ENCODE results near the gene COX4I2.
"Not testable (repeated sequence)": the region's sequence is repeated elsewhere in the genome, so short reads cannot be mapped to it uniquely, and the experiment has no call there.

COX4I2 gene

DNA sequence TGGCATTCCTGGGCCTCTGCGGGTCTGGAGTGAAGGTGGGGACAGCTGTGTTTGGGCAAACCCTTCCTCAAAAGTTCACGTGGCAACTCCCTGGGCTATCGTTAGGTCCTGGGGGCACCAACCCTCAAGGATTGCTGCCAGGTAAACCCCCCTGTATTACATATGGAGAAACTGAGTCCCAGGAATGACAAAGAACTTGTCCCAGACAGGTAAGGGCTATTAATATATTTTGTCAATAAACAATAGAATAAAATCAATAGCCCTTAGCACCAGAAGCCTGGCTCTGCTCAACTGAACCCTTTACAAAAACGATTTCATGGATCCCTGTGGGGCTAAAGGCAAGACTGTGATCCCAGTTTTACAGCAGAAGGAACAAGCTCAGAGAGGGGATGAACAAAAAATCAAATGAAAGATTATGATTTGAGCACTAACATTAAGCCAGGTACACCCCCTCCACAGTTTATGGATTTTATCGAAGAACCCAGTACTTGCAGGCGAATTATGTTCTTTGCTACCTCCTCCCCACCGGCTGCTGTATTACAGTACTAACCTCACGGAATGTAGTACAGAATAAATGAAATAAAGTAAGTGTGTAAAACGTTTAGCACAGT, 30.0 kb upstream of the COX4I2 start:
- DNase-seq: peak in 1 of 2 experiments; percentile 71

DNA sequence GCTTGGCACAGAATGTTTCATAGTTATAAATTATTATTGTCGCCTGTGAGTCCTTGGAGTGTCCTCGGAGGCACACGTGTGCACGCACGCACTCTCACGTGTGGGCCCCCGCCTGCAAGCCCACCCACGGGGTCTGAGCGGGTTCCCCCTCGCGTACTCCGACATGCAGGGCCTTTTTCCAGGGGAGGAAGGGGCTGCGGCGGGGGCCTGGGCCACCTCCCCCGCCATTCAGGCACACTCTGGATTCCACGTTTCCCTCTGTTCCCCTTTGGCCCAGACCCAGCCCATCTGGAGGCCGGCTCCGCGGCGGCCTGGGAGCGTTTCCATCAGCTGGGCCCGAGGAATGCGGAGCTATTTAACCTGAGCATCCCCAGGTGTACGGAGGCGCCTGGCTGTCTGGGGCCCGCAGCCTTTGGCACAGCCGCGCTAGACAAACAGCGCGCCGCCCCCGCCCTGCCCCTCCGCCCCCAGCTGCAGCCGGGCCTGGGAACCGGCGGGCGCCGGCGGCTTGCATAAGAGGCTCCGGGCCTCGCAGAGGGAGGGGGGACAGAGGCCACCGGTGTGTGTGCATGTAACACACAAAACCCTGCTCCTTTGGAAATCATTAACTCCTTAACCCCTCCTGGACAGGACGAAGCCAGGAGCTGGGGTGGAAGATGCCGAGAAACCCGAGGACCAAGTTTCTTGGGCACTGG, 29.3 kb upstream of the COX4I2 start:
- peak; percentile 91 to 97 for DNase-seq

- DNase-seq: not testable (repeated sequence)
Measured at GRCh38 chr20:31612271-31612640, 25.5 kb upstream of the COX4I2 start.

- no peak for DNase-seq
Measured at GRCh38 chr20:31615416-31615815, 22.3 kb upstream of the COX4I2 start.

DNA sequence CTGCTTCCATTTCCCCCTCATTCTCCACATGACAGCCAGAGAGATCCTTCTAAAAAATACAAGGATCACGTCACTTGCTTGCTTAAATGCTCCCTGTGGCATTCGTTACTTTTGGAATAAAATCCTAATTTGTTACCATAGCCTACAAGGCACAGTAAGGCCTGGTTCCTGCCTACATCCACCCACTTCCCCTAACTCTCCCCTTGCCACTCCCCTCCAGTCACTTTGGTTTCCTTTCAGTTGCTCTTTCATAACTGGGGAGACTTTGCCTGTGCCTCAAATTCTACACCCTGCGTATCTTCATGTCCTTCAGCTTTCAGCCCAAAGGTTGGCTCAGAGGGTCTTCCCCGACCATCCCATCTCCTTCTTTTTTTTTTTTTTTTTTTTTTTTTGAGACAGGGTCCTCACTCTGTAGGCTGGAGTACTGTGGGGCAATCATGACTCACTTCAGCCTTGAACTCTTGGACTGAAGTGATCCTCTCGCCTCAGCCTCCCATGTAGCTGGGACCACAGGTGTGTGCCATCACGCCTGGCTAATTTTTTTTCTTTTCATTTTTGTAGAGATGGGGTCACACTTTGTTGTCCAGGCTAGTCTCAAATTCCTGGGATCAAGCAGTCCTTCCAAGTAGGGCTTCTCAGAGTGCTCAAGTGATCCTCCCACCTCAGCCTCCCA, 20.1 kb upstream of the COX4I2 start:
- DNase-seq: no peak

GRCh38 chr20:31620246-31620645, 17.5 kb upstream of the COX4I2 start:
- DNase-seq: no peak

DNA sequence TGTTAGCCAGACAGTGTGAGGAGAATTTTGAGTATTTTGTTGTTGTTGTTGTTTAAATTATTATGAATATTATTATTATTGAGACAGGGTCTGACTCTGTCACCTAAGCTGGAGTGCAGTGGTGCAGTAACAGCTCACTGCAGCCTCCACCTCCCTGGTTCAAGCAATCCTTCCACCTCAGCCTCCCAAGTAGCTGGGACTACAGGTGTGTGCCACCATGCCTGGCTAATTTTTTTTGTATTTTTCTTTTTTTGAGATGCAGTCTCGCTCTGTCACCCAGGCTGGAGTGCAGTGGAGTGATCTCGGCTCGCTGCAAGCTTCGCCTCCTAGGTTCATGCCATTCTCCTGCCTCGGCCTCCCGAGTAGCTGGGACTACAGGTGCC, 14.6 kb upstream of the COX4I2 start:
- not testable (repeated sequence) for DNase-seq

GRCh38 chr20:31626534-31626933, 11.2 kb upstream of the COX4I2 start:
- DNase-seq: not testable (repeated sequence)

DNA sequence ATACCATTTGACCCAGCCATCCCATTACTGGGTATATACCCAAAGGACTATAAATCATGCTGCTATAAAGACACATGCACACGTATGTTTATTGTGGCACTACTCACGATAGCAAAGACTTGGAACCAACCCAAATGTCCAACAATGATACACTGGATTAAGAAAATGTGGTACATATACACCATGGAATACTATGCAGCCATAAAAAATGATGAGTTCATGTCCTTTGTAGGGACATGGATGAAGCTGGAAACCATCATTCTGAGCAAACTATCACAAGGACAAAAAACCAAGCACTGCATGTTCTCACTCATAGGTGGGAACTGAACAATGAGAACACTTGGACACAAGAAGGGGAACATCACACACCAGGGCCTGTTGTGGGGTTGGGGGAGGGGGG, 9.7 kb upstream of the COX4I2 start:
- not testable (repeated sequence) for DNase-seq

GRCh38 chr20:31630187-31630790, 7.4 kb upstream of the COX4I2 start:
- peak in 1 of 2 experiments; percentile 32 for DNase-seq

DNA sequence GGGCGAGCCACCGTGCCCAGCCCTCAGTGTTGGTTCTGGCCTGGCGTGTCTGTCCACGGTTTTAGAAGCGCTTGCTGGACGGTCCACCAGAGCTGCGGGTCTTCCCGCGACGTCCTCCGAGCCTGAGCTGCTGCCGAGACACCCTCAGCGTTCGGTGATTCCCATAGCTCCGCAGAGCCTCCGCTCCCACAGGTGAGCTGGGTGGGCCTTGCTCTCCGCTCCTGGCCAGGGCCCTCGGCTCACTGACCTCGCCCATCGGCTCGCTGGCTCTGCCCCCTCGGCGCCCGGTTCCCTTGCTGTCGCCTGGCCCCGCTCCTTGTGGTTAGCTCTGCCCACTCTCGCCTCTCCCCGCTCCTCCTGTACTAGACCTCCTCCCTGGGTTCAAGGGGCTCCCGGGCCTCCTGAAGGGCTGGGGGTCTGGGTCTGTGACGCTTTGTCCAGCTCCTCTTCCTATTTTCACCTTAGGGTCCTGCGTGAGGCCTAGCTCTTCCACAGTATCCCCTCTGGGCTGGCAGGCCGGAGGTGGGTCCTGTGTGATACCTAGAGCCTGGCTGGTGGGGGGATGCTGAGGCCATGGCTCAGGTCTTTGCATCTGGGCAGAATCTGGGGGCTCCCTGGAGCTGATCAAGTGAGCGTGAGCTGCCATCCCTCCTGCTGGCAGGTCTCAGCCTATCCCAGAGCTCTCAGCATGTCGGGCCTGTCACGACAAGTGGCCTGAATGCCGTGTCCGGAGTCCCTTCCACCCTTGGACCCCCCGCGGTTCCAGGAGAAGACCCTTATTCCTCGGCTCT, 5.0 kb upstream of the COX4I2 start:
- no peak for DNase-seq

GRCh38 chr20:31633339-31633914, 4.3 kb upstream of the COX4I2 start:
- no peak for DNase-seq

DNA sequence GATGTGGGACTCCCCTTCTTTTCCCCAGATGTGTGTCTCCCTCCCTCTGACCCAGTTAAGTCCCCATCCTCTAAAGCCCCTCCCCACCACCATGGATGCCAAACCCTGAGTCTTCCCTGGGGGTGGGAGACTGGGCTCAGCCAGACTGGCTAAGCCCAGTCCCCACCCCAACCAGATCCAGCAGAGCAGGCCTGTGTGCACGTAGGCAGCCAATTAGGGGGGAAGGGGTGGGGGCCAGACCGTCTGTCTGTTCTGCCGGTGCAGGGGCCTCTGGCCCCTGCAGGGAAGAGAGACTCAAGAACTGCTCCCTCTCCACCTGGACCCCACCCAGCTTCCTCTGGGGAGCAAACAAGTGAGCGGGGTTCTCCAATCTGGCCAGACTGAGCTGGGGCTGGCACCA, 605 bp downstream of the COX4I2 start:
- DNase-seq: no peak

DNA sequence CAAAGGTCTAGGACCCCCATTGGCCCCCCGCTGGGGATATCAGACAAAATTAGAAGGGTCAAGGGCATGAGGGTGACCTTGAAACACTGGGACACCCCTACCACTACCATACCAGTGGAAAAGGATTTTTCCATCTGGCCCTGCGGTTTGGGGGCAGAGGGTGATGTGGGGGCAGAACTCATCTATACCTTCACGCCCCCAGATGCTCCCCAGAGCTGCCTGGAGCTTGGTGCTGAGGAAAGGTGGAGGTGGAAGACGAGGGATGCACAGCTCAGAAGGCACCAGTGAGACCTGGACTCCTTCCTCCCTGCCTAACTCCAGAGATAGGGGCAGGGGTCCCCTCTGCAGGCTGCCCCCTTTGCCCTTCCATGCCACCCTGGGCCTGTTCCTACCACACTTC, 1.1 kb downstream of the COX4I2 start:
- no peak for DNase-seq

GRCh38 chr20:31640259-31640658, 2.5 kb downstream of the COX4I2 start:
- no peak for DNase-seq

GRCh38 chr20:31641391-31641790, 3.7 kb downstream of the COX4I2 start:
- no peak for DNase-seq

GRCh38 chr20:31642837-31643236, 5.1 kb downstream of the COX4I2 start:
- DNase-seq: no peak

- no peak for DNase-seq
Measured at GRCh38 chr20:31643522-31643921, 5.8 kb downstream of the COX4I2 start.

DNA sequence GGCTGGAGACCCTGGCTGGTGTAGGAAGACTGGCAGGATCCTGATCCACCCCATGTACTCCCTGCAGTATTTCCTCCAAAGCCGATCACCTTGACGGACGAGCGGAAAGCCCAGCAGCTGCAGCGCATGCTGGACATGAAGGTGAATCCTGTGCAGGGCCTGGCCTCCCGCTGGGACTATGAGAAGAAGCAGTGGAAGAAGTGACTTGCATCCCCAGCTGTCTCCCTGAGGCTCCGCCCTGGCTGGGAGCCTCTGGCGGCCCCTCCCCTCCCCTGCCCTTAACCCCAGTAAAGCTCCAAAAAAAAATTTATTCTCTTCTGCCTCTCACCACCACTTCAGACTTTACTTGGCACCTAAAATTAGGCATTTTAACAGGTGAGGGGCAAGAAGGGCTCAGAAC, 7.0 kb downstream of the COX4I2 start:
- no peak for DNase-seq

GRCh38 chr20:31648104-31648503, 10.4 kb downstream of the COX4I2 start:
- DNase-seq: not testable (repeated sequence)

DNA sequence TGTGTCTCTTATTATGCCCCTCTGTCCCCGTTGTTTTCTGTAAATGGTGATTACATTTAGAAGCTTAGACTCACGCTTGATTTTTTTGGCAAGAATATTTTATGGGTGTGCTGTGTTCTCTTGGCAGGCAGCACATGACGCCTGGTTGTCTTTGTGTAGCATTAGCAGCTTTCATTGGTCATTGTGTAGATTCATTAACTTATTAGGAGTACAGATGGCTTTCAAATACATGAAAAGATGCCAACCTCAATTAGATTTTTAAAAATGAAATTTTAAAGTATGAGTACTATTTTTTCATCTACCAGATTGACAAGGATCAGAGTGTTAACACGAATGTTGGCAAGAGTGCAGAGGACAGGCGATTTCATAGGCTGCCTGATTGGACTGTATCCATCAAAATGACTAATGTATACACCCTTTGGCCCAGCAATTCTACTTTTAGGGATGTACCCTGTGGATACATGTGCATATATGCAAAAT, 15.2 kb downstream of the COX4I2 start:
- DNase-seq: peak; percentile 52 to 82

DNA sequence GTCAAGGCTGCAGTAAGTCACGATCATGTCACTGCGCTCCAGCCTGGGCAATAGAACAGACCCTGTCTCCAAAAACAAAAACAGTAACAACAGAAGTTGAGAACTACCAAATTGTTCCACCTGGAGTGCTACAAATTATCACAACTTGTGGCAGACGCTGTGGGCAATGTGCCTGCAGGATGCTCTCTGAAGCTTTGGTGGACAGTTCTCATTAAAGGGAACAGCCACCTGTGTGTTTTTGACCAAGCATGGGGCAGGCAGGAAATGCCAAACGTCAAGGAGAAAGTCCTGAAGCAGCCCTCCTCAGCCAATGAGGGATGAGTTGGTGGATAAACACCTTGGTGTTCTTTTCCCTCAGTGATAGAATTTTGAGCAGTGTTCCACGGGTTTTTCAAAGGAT, 15.8 kb downstream of the COX4I2 start:
- no peak for DNase-seq

- no peak for DNase-seq
Measured at GRCh38 chr20:31654534-31654933, 16.8 kb downstream of the COX4I2 start.
